CD4-positive, alpha-beta memory T cell (primary cell): ENCODE data around the gene MARS1. TPM values are rescaled to one million over a fixed set of nuclear protein-coding genes. Genes with fewer than 3 reads are reported as not detected.
"Not testable (repeated sequence)": the region's sequence is repeated elsewhere in the genome, so short reads cannot be mapped to it uniquely, and the experiment has no call there.

Experiments
- CTCF ChIA-PET: fragments of 350-600 bp; sonication (Branson Sonifier 250); formaldehyde crosslinking; loops from one replicate; lab custom pipeline; 2021; ENCODE audit warnings: inconsistent platforms; ENCODE audit not compliant: partially characterized antibody; lab: Charles Lee
- POLR2A ChIA-PET: fragments of 350-600 bp; sonication (Branson Sonifier 250); formaldehyde crosslinking; loops from one replicate; lab custom pipeline; 2021; ENCODE audit not compliant: partially characterized antibody; lab: Charles Lee
- DNase-seq, 5 donors: peaks; one replicate each; pipeline versions ENCODE4 v3.0.0 to v3.0.0-alpha.2; 2020 to 2022; ENCODE audit warnings: mixed read lengths in 1 of 5
- H3K27ac ChIP-seq: one replicate; pipeline ENCODE4 v1.7.0; 2013; ENCODE audit warnings: low read depth, low read length
- H3K27me3 ChIP-seq: 2 replicates; pipeline ENCODE4 v1.7.0; 2013; ENCODE audit warnings: mild to moderate bottlenecking, low read length, moderate library complexity; ENCODE audit not compliant: insufficient read depth
- H3K36me3 ChIP-seq: 2 replicates; pipeline ENCODE4 v1.7.0; 2013; ENCODE audit warnings: mild to moderate bottlenecking, low read length, moderate library complexity; ENCODE audit not compliant: insufficient read depth
- H3K4me1 ChIP-seq: 2 replicates; pipeline ENCODE4 v1.7.0; 2013; ENCODE audit warnings: mild to moderate bottlenecking, low read length, moderate library complexity; ENCODE audit not compliant: insufficient read depth
- H3K4me3 ChIP-seq, 2 donors: one replicate each; pipeline ENCODE4 v1.7.0; 2013; ENCODE audit warnings: low read length in 2 of 2, mild to moderate bottlenecking in 1 of 2
- H3K9me3 ChIP-seq, 2 donors: one replicate each; pipeline ENCODE4 v1.7.0; 2013; ENCODE audit warnings: low read length in 2 of 2, control low read depth in 1 of 2; ENCODE audit not compliant: control insufficient read depth in 1 of 2
- H3K27ac Mint-ChIP-seq, 7 donors: one replicate each; pipeline ENCODE4 v1.8.0; 2020 to 2021; ENCODE audit warnings: mixed read lengths in 7 of 7, mild to moderate bottlenecking in 6 of 7, inconsistent platforms in 3 of 7, moderate library complexity in 3 of 7
- H3K27me3 Mint-ChIP-seq, 2 donors: one replicate each; pipeline ENCODE4 v1.8.0; 2020 to 2021; ENCODE audit warnings: mixed read lengths in 2 of 2
- H3K36me3 Mint-ChIP-seq, 2 donors: one replicate each; pipeline ENCODE4 v1.8.0; 2020 to 2021; ENCODE audit warnings: mixed read lengths in 2 of 2, inconsistent platforms in 1 of 2, mild to moderate bottlenecking in 1 of 2
- H3K4me1 Mint-ChIP-seq, 4 donors: one replicate each; pipeline ENCODE4 v1.8.0; 2020 to 2021; ENCODE audit warnings: mixed read lengths in 4 of 4, mild to moderate bottlenecking in 1 of 4
- H3K4me3 Mint-ChIP-seq, 8 donors: one replicate each; pipeline ENCODE4 v1.8.0; 2020 to 2021; ENCODE audit warnings: mixed read lengths in 8 of 8, mild to moderate bottlenecking in 7 of 8, moderate library complexity in 6 of 8, inconsistent platforms in 3 of 8
- H3K9me3 Mint-ChIP-seq, 8 donors: one replicate each; pipeline ENCODE4 v1.8.0; 2020 to 2021; ENCODE audit warnings: mixed read lengths in 8 of 8, mild to moderate bottlenecking in 5 of 8, inconsistent platforms in 3 of 8, moderate library complexity in 1 of 8
- intact Hi-C: fragments of 100-400 bp; cut with micrococcal nuclease; formaldehyde crosslinking; loops from one replicate; pipeline ENCODE4 v1.15.1; 2023
- polyA plus RNA-seq, 2 donors: library from polyadenylated mRNA; unstranded; fragments of 300-500 nt; fragmentation: Illumina TruSeq; gene quantifications; one replicate each; pipeline ENCODE4 v1.2.3, GENCODE V29; 2021
- total RNA-seq, 2 experiments: library from RNA; stranded (reverse); gene quantifications; one replicate each; pipeline ENCODE4 v1.2.3, GENCODE V29; 2021

The MARS1 gene
- total and polyA plus RNA-seq, 4 experiments from 2014 or later = 84.8 to 242 (median 169) TPM

DNA sequence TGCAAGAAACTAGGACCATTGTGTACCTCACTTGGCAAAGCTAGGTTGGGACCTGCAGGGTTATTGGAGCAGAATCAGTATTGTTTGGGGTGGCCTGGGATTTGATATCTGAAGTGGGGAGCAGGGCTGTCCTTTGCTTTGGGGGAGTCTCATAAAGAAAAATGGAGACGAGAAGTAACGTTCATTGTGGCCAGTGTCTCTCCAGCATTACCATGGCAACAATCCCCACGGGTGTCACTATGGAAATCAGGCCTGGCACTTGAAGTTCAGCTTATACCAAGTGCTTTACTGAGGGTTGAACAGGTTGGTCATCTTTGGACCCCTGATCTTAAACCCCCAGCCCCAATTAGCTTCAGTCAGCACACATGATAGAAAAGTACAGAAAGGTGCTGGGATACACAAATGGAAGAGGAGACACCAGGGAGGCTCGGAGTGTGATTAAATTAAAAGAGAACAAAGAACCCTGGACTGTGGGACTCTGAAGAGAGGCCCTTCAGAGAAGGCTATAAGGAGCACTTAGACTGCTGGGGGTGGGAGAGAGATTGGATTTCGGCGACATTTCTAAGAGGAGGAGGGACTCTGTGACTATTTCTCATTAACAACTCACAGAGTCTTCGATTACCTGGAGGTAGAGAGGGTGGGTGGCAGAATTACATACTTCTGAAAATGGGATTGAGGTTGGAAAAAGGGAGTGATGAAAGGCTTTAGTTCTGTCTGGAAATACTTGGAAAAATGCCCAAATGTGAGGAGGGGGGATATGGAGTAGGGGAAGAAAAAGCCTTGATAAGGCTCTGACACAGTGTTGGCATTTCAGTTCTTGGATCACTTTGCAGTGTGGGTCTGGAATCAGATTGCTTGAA, 65.7 kb downstream of the MARS1 start:
- Histone ChIP-seq H3K4me3 (no peak overlapping the region), H3K9me3 (no peaks in the 10 kb centered on the region), H3K4me1 (peaks cover 14% of the 10 kb centered on the region), H3K36me3 (no peaks in the 10 kb centered on the region), H3K27me3 (no peaks in the 10 kb centered on the region), H3K27ac (no peak overlapping the region)
- no peak for DNase-seq
- CTCF ChIA-PET = interaction anchor here (0.6 to 1.5 kb wide), 3 partner anchors 31 to 95 kb away, joined by 3 read pairs; no protein-coding TSS in a partner anchor
- Mint-ChIP-seq H3K36me3 (no peaks in the 10 kb centered on the region), H3K27ac (no peak overlapping the region), H3K4me1 (peaks cover 3 to 20% (median 12%) of the 10 kb centered on the region in 4 donors), H3K27me3 (peaks cover 2 to 7% of the 10 kb centered on the region in 2 donors), H3K9me3 (no peaks in the 10 kb centered on the region), H3K4me3 (no peak overlapping the region)
- POLR2A ChIA-PET = no interaction called here
- intact Hi-C loops = no loop called here

DNA sequence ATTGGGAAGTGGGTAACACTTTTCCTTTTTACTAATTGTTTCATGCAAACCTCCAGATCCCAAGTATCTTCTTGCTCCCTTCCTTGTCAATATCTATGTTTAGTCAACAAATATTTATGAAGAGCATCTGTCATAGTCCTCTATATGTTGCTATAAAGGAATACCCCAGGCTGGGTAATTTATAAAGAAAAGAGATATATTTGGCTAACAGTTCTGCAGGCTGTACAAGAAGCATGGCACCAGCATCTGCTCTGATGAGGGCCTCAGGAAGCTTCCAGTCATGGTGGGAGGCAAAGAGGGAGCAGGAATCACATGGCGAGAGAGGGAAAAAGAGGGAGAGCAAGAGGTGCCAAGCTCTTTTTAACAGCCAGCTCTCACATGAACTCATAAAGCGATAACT, 66.6 kb downstream of the MARS1 start:
- Histone ChIP-seq H3K9me3 (no peaks in the 10 kb centered on the region), H3K4me3 (no peak overlapping the region), H3K27ac (no peak overlapping the region), H3K36me3 (no peaks in the 10 kb centered on the region), H3K27me3 (no peaks in the 10 kb centered on the region), H3K4me1 (peaks cover 11% of the 10 kb centered on the region)
- CTCF ChIA-PET = interaction anchor here (1.5 kb wide), 1 partner anchor 31 kb away, joined by 3 read pairs; no protein-coding TSS in a partner anchor
- H3K27ac Mint-ChIP-seq = no peak overlapping the region
- peaks cover 3 to 11% (median 8%) of the 10 kb centered on the region in 4 donors for H3K4me1 Mint-ChIP-seq
- no peak for DNase-seq
- no peaks in the 10 kb centered on the region for H3K9me3 Mint-ChIP-seq
- H3K36me3 Mint-ChIP-seq = no peaks in the 10 kb centered on the region
- intact Hi-C loops = no loop called here
- peaks cover 2 to 5% of the 10 kb centered on the region in 2 donors for H3K27me3 Mint-ChIP-seq
- POLR2A ChIA-PET = interaction anchor here (0.6 kb wide), 1 partner anchor 8 kb away, joined by 3 read pairs; the partner anchor contains the start of gene DCTN2
- H3K4me3 Mint-ChIP-seq = no peak overlapping the region

DNA sequence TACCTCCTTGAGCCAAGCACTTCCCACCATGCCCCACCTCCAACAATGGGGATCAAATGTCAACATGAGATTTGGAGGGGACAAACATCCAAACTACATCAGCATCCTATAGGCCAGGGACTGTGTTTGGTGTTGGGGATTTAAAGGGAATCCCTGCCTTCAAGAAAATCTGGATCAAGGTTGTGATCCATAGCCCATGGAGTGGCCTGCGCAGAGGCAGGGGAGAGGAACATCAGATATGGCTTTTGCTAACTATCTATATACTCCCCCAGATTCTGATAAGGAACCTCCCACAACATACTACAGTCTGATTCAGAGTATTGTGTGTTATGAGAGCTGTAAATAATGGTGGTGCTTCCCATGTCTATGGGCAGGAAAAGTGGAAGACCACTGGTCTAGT, 67.0 kb downstream of the MARS1 start:
- ChIA-PET CTCF (interaction anchor here (1.5 kb wide), 1 partner anchor 30 kb away, joined by 3 read pairs; no protein-coding TSS in a partner anchor), POLR2A (interaction anchor here (0.6 kb wide), 1 partner anchor 8 kb away, joined by 3 read pairs; the partner anchor contains the start of gene DCTN2)
- Mint-ChIP-seq H3K4me1 (peaks cover 3 to 10% (median 7%) of the 10 kb centered on the region in 4 donors), H3K4me3 (no peak overlapping the region), H3K36me3 (no peaks in the 10 kb centered on the region), H3K9me3 (no peaks in the 10 kb centered on the region), H3K27ac (no peak overlapping the region), H3K27me3 (peaks cover 2 to 5% of the 10 kb centered on the region in 2 donors)
- DNase-seq = no peak
- intact Hi-C loops = no loop called here
- H3K4me1 ChIP-seq = peaks cover 6% of the 10 kb centered on the region
- no peaks in the 10 kb centered on the region for H3K9me3 ChIP-seq
- H3K27me3 ChIP-seq = no peaks in the 10 kb centered on the region
- no peak overlapping the region for H3K4me3 ChIP-seq
- no peak overlapping the region for H3K27ac ChIP-seq
- H3K36me3 ChIP-seq = no peaks in the 10 kb centered on the region

DNA sequence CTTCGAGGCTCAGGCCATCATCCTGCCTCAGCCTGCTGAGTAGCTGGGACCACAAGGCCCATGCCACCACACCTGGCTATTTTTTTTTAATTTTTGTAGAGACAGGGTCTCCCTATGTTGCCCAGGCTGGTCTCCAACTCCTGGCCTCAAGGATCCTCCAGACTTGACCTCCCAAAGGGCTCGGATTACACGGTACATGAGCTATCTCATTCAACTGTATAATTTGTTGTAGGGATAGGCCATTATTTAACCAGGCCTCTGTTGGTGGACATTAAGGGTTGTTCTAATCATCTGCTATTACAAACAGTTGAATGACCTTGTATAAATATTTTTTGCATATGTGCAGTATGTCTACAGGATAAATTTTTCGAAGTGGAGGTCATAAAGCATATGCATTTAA, 71.0 kb downstream of the MARS1 start:
- Histone ChIP-seq H3K27ac (no peak overlapping the region), H3K9me3 (no peaks in the 10 kb centered on the region), H3K4me3 (no peak overlapping the region), H3K4me1 (no peaks in the 10 kb centered on the region), H3K36me3 (no peaks in the 10 kb centered on the region), H3K27me3 (no peaks in the 10 kb centered on the region)
- Mint-ChIP-seq H3K27ac (no peak overlapping the region), H3K9me3 (no peaks in the 10 kb centered on the region), H3K4me3 (no peak overlapping the region), H3K36me3 (no peaks in the 10 kb centered on the region), H3K4me1 (no peaks in the 10 kb centered on the region), H3K27me3 (peaks cover 0 to 9% of the 10 kb centered on the region in 2 donors)
- no peak for DNase-seq
- CTCF ChIA-PET = interaction anchor here (0.8 kb wide), 1 partner anchor 13 kb away, joined by 3 read pairs; no protein-coding TSS in a partner anchor
- intact Hi-C loops = no loop called here
- POLR2A ChIA-PET = no interaction called here

DNA sequence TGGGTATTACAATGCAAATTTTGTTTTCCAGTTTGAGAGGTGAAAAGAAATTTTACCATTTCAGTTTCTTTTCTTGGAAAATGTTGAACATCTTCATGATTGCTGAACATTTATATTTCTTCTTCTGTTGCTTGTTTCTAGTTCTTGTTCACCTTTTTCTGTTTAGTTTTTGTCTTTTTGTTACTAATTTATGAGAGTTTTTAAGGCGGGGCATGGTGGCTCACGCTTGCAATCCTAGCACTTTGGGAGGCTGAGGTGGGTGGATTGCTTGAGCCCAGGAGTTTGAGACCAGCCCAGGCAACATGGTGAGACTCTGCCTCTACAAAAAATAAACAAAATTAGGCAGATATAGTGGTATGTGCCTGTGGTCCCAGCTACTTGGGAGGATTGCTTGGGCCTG, 72.6 kb downstream of the MARS1 start:
- Mint-ChIP-seq H3K36me3 (no peaks in the 10 kb centered on the region), H3K27ac (no peak overlapping the region), H3K4me1 (no peaks in the 10 kb centered on the region), H3K27me3 (peaks cover 1 to 12% of the 10 kb centered on the region in 2 donors), H3K9me3 (no peaks in the 10 kb centered on the region), H3K4me3 (no peak overlapping the region)
- no peak overlapping the region for H3K27ac ChIP-seq
- no peak for DNase-seq
- CTCF ChIA-PET = no interaction called here
- H3K27me3 ChIP-seq = no peaks in the 10 kb centered on the region
- no peaks in the 10 kb centered on the region for H3K36me3 ChIP-seq
- intact Hi-C loops = no loop called here
- POLR2A ChIA-PET = no interaction called here
- H3K4me1 ChIP-seq = no peaks in the 10 kb centered on the region
- no peaks in the 10 kb centered on the region for H3K9me3 ChIP-seq
- H3K4me3 ChIP-seq = no peak overlapping the region

DNA sequence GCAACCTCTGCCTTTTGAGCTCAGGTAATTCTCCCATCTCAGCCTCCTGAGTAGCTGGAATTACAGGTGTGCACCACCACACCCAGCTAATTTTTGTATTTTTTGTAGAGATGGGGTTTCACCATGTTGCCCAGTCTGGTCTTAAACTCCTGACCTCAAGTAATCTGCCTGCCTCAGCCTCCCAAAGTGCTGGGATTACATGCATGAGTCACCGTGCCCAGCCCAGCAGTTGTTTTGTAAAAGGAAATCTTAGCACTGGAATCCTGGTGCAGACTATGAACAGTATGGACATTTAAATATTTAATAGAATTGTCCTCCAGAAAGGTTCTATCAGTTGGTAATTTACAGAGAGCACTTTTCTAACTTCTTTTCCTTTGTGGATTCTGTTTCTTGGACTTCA, 73.2 kb downstream of the MARS1 start:
- H3K4me1 ChIP-seq, intact Hi-C loops, H3K9me3 ChIP-seq, POLR2A ChIA-PET, H3K4me1 Mint-ChIP-seq, H3K4me3 Mint-ChIP-seq, H3K36me3 ChIP-seq, H3K27ac Mint-ChIP-seq, H3K9me3 Mint-ChIP-seq, H3K27me3 ChIP-seq, CTCF ChIA-PET, H3K4me3 ChIP-seq, H3K36me3 Mint-ChIP-seq, H3K27ac ChIP-seq, DNase-seq: not testable (repeated sequence)
- H3K27me3 Mint-ChIP-seq = peaks cover 1 to 12% of the 10 kb centered on the region in 2 donors

DNA sequence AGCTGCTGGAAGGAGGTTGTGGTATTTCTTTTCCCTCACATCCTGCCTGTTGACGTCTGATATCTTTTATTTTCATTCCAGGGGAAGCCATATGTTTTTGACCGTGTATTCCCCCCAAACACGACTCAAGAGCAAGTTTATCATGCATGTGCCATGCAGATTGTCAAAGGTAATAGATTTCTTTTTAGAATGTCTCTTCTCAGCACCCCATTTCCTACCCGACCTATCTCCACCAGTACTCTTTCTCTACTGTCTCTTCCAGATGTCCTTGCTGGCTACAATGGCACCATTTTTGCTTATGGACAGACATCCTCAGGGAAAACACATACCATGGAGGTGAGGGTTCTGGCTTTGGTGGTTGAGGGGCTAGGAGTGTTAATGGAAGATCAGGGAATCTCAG, 75.5 kb downstream of the MARS1 start:
- no peaks in the 10 kb centered on the region for H3K9me3 Mint-ChIP-seq
- POLR2A ChIA-PET = no interaction called here
- intact Hi-C loops = no loop called here
- no peak overlapping the region for H3K4me3 Mint-ChIP-seq
- H3K27ac Mint-ChIP-seq = no peak overlapping the region
- Histone ChIP-seq H3K9me3 (no peaks in the 10 kb centered on the region), H3K27me3 (no peaks in the 10 kb centered on the region), H3K27ac (no peak overlapping the region), H3K36me3 (no peaks in the 10 kb centered on the region), H3K4me3 (no peak overlapping the region), H3K4me1 (no peaks in the 10 kb centered on the region)
- H3K27me3 Mint-ChIP-seq = peaks cover 1 to 12% of the 10 kb centered on the region in 2 donors
- no peaks in the 10 kb centered on the region for H3K36me3 Mint-ChIP-seq
- CTCF ChIA-PET = interaction anchor here (0.7 to 1.4 kb wide), 2 partner anchors 19 to 64 kb away, joined by 3 read pairs; no protein-coding TSS in a partner anchor
- no peak for DNase-seq
- H3K4me1 Mint-ChIP-seq = no peaks in the 10 kb centered on the region
